ENCODE results near the gene CMYA5. TPM values are rescaled to one million over a fixed set of nuclear protein-coding genes. Genes with fewer than 3 reads are reported as not detected.
A peak's percentile ranks its signal among the peaks of the same experiment; 100 is the strongest.

CMYA5 gene
- total and polyA plus RNA-seq, 2 experiments from 2014 or later: 19.8 to 87.2 TPM

DNA sequence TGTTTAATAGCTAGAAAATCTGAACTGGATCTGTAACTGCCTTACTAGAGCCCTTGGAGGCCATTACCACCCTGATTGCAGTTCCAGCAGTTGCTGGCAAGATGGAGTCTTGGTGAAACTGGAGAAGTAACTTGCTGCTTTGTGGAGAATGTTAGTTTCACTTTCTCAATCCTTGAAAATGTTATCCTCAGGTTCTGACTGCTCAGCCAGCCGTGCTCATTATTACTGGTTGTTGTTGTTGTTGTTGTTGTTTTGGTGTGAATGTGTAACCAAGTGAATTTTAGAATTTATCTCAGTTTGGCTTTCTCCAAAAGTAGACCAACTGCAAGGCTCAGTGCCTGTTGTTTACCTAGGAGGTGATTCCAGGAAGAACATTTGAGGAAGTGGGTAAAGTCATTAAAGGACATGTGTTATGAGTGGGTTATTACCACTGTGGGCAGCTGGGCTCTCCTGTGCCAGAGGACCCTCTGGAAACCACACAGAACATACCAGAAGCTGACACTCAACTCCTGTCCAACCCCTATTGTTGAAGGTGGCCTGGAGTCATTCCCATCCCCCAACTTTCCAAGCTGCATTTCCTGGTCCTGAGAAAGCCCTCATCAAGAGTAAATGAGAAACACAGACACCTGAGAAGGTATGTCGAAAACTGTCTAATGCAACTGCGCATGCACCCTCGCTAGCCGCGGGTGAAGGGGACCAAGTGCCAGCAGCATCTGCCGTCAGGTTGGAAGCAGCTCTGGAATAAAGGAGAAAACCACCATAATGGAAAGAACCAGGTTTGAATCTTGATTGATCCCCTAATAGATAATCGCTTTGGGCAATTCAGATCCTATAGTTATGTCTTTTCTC lies 111.6 kb downstream of the CMYA5 start:
- no peak overlapping the region for H3K4me3 ChIP-seq
- H3K27ac ChIP-seq: no peak overlapping the region
- H3K27me3 ChIP-seq: no peaks in the 10 kb centered on the region
- TF ChIP-seq, protein P1, sequence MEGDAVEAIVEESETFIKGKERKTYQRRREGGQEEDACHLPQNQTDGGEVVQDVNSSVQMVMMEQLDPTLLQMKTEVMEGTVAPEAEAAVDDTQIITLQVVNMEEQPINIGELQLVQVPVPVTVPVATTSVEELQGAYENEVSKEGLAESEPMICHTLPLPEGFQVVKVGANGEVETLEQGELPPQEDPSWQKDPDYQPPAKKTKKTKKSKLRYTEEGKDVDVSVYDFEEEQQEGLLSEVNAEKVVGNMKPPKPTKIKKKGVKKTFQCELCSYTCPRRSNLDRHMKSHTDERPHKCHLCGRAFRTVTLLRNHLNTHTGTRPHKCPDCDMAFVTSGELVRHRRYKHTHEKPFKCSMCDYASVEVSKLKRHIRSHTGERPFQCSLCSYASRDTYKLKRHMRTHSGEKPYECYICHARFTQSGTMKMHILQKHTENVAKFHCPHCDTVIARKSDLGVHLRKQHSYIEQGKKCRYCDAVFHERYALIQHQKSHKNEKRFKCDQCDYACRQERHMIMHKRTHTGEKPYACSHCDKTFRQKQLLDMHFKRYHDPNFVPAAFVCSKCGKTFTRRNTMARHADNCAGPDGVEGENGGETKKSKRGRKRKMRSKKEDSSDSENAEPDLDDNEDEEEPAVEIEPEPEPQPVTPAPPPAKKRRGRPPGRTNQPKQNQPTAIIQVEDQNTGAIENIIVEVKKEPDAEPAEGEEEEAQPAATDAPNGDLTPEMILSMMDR (IDR thresholded peaks at IDR 0.05; ENCODE audit: low read depth, low read length): no peak
- H3K4me1 ChIP-seq (ENCODE audit: low read depth): no peaks in the 10 kb centered on the region
- peaks cover 46% of the 10 kb centered on the region for H3K36me3 ChIP-seq
- no peaks in the 10 kb centered on the region for H3K9me3 ChIP-seq (ENCODE audit: low read depth)
- peak in 1 of 2 donors; percentile 21 for DNase-seq (ENCODE audit: low read depth in 1 of 2, low spot score in 1 of 2)

DNA sequence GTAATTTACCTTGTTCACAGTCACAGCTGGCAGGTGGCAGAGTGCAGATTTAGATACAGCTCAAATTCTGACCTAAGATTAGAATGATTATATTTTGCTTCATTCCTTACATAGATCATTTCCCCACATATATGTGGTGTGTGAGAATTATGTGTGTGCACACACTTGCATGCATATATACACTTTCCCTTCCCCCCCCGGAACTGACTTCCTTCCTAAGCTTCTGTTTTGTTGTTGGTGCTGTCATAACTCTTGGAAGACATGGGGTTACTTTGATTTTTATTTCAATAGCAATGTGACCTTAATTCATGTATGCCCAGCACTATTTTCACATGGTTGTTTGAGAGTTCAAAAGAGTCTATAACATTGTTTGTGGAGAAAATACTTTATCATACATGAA lies 112.8 kb downstream of the CMYA5 start:
- H3K36me3 ChIP-seq: peaks cover 35% of the 10 kb centered on the region
- peak overlapping the region; percentile 27 for H3K27ac ChIP-seq
- DNase-seq (ENCODE audit: low read depth in 1 of 2, low spot score in 1 of 2): no peak
- H3K9me3 ChIP-seq (ENCODE audit: low read depth): no peaks in the 10 kb centered on the region
- peaks cover 5% of the 10 kb centered on the region for H3K4me1 ChIP-seq (ENCODE audit: low read depth)
- H3K27me3 ChIP-seq: no peaks in the 10 kb centered on the region
- TF ChIP-seq, protein P1 (IDR thresholded peaks at IDR 0.05; ENCODE audit: low read depth, low read length): no peak
- H3K4me3 ChIP-seq: no peak overlapping the region

DNA sequence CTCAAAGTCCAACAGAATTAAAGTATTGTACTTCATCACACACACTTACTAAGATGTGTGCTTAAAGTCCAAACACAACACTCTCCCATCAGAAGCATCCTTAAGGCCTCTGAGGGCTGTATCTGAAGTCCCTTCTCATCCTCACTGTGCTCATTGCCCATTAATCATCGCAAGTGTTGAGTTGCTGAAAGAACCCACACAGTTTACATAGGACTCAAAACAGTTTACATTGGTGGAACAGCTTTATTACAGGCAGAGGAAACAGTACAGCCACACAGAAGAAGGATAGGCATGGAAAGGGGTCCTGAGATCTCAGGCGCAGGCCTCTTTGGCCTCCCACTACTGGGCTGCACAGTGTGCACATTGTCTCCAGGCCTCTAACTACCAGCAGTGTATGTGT lies 113.4 kb downstream of the CMYA5 start:
- Histone ChIP-seq H3K9me3 (ENCODE audit: low read depth) (no peaks in the 10 kb centered on the region), H3K4me3 (no peak overlapping the region), H3K4me1 (ENCODE audit: low read depth) (peaks cover 5% of the 10 kb centered on the region), H3K27ac (peak overlapping the region; percentile 27), H3K36me3 (peaks cover 33% of the 10 kb centered on the region), H3K27me3 (no peaks in the 10 kb centered on the region)
- no peak for DNase-seq (ENCODE audit: low read depth in 1 of 2, low spot score in 1 of 2)
- TF ChIP-seq, protein P1 (IDR thresholded peaks at IDR 0.05; ENCODE audit: low read depth, low read length): no peak

DNA sequence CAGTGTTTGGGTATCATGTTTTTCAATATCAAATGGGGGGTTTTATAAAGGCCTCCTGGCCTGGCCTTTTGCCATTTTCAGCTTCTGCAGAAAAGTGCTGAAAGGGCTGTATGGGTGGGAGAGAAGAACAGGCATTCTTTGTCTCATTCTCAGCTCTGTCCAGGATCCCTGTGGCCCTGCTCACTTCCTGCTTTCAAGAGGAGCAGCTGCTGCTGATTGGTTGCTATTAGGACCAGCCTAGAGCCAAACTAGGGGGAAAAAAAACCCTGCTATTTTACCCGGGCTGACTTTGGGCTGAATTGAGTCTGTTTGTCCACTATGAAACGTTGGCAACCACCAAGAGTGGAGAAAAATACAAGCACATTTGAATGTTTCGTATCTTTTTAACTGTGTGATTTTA lies 117.1 kb downstream of the CMYA5 start:
- H3K4me1 ChIP-seq (ENCODE audit: low read depth): peaks cover 5% of the 10 kb centered on the region
- H3K9me3 ChIP-seq (ENCODE audit: low read depth): no peaks in the 10 kb centered on the region
- TF ChIP-seq, protein P1 (IDR thresholded peaks at IDR 0.05; ENCODE audit: low read depth, low read length): no peak
- no peak overlapping the region for H3K4me3 ChIP-seq
- DNase-seq (ENCODE audit: low read depth in 1 of 2, low spot score in 1 of 2): peak; percentile 25 to 44
- peak overlapping the region; percentile 22 for H3K27ac ChIP-seq
- peaks cover 5% of the 10 kb centered on the region for H3K36me3 ChIP-seq
- H3K27me3 ChIP-seq: no peaks in the 10 kb centered on the region

DNA sequence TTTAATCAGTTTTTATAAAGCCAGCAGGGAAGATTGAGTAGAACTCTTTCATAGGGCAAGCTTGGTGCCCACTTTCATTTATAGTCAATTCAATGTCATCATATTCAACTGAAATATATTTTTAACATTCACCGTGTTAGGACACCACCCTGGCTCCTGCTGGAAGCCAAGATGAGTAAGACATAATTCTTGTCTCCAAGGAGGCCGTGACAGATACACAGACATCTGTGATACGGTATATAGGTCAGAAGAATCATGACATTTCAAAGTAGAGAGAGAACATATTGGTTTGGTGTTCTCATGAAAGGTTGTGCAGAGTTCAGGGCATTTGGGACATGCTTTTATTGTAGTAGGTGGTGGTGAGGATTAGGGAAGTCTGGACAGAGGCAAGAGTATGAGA lies 120.1 kb downstream of the CMYA5 start:
- no peak overlapping the region for H3K27ac ChIP-seq
- no peaks in the 10 kb centered on the region for H3K9me3 ChIP-seq (ENCODE audit: low read depth)
- peaks cover 5% of the 10 kb centered on the region for H3K4me1 ChIP-seq (ENCODE audit: low read depth)
- DNase-seq (ENCODE audit: low read depth in 1 of 2, low spot score in 1 of 2): no peak
- H3K4me3 ChIP-seq: no peak overlapping the region
- no peaks in the 10 kb centered on the region for H3K27me3 ChIP-seq
- TF ChIP-seq, protein P1 (IDR thresholded peaks at IDR 0.05; ENCODE audit: low read depth, low read length): no peak
- no peaks in the 10 kb centered on the region for H3K36me3 ChIP-seq
